ENCODE measurements around the gene RCBTB2. TPM values are rescaled to one million over a fixed set of nuclear protein-coding genes. Genes with fewer than 3 reads are reported as not detected.
A peak's percentile ranks its signal among the peaks of the same experiment; 100 is the strongest.

RCBTB2 gene
- total RNA-seq, 2 donors from 2014 or later = 5.2 to 13.4 TPM

GRCh38 chr13:48564056-48564455 is 31.2 kb upstream of the RCBTB2 start:
- no peaks in the 10 kb centered on the region for H3K9me3 ChIP-seq
- no peaks in the 10 kb centered on the region for H3K36me3 ChIP-seq
- DNase-seq (ENCODE audit: low spot score) = no peak
- peaks cover 0 to 31% of the 10 kb centered on the region in 2 donors for H3K4me1 ChIP-seq
- H3K27ac ChIP-seq = peak overlapping the region in 1 of 2 donors; percentile 6
- no peak for TF ChIP-seq CTCF (IDR thresholded peaks at IDR 0.05)
- H3K27me3 ChIP-seq = no peaks in the 10 kb centered on the region
- no peak overlapping the region for H3K4me3 ChIP-seq

GRCh38 chr13:48563626-48564025 is 30.7 kb upstream of the RCBTB2 start:
- Histone ChIP-seq H3K36me3 (no peaks in the 10 kb centered on the region), H3K27me3 (no peaks in the 10 kb centered on the region), H3K9me3 (no peaks in the 10 kb centered on the region), H3K4me3 (no peak overlapping the region), H3K4me1 (peaks cover 0 to 27% of the 10 kb centered on the region in 2 donors), H3K27ac (no peak overlapping the region)
- DNase-seq (ENCODE audit: low spot score) = no peak
- TF ChIP-seq CTCF (IDR thresholded peaks at IDR 0.05) = no peak

GRCh38 chr13:48562296-48563066 is 29.6 kb upstream of the RCBTB2 start:
- DNase-seq (ENCODE audit: low spot score) = no peak
- TF ChIP-seq CTCF (IDR thresholded peaks at IDR 0.05) = no peak
- Histone ChIP-seq H3K27me3 (no peaks in the 10 kb centered on the region), H3K4me3 (no peak overlapping the region), H3K36me3 (no peaks in the 10 kb centered on the region), H3K9me3 (no peaks in the 10 kb centered on the region), H3K27ac (no peak overlapping the region), H3K4me1 (peaks cover 0 to 16% of the 10 kb centered on the region in 2 donors)

GRCh38 chr13:48561466-48562235 is 28.8 kb upstream of the RCBTB2 start:
- H3K4me1 ChIP-seq = peaks cover 0 to 13% of the 10 kb centered on the region in 2 donors
- no peak for TF ChIP-seq CTCF (IDR thresholded peaks at IDR 0.05)
- no peaks in the 10 kb centered on the region for H3K9me3 ChIP-seq
- H3K27ac ChIP-seq = no peak overlapping the region
- H3K4me3 ChIP-seq = no peak overlapping the region
- H3K27me3 ChIP-seq = no peaks in the 10 kb centered on the region
- no peaks in the 10 kb centered on the region for H3K36me3 ChIP-seq
- DNase-seq (ENCODE audit: low spot score) = no peak

- H3K27me3 ChIP-seq = no peaks in the 10 kb centered on the region
- no peak overlapping the region for H3K27ac ChIP-seq
- no peak overlapping the region for H3K4me3 ChIP-seq
- no peak for DNase-seq (ENCODE audit: low spot score)
- no peaks in the 10 kb centered on the region for H3K36me3 ChIP-seq
- H3K9me3 ChIP-seq = peaks cover 0 to 3% of the 10 kb centered on the region in 2 donors
- TF ChIP-seq CTCF (IDR thresholded peaks at IDR 0.05) = no peak
- H3K4me1 ChIP-seq = peaks cover 0 to 13% of the 10 kb centered on the region in 2 donors
Measured at GRCh38 chr13:48560657-48561337, 27.9 kb upstream of the RCBTB2 start.
